Small intestine (tissue), 7 donors: Measurements from ENCODE around the gene MED12L. TPM values are rescaled to one million over a fixed set of nuclear protein-coding genes. Genes with fewer than 3 reads are reported as not detected.

Source experiments
- DNase-seq, 2 donors: peaks; one replicate each; pipeline versions ENCODE4 v3.0.0 to v3.0.0-alpha.2; 2013
- FAIRE-seq: peaks from 2 replicates; lab custom pipeline; 2012; peaks lifted over from hg19 to GRCh38; lab: Jason Lieb, UNC
- H3K27ac ChIP-seq, 3 donors: one replicate each; pipeline ENCODE4 v1.5.1; 2013; ENCODE audit warnings: low read length in 2 of 3, mild to moderate bottlenecking in 2 of 3, control low read depth in 1 of 3, inconsistent platforms in 1 of 3, low read depth in 1 of 3, moderate library complexity in 1 of 3
- H3K27me3 ChIP-seq, 3 donors: one replicate each; pipeline ENCODE4 v1.6.1; 2013; ENCODE audit warnings: low read length in 3 of 3, inconsistent platforms in 1 of 3; ENCODE audit not compliant: control insufficient read depth in 3 of 3, insufficient read depth in 3 of 3
- H3K36me3 ChIP-seq, 3 donors: one replicate each; pipeline ENCODE4 v1.6.1; 2013; ENCODE audit warnings: low read length in 3 of 3, inconsistent platforms in 1 of 3, low read depth in 1 of 3, mild to moderate bottlenecking in 1 of 3, moderate library complexity in 1 of 3; ENCODE audit not compliant: control insufficient read depth in 3 of 3, insufficient read depth in 2 of 3
- H3K4me1 ChIP-seq, 3 donors: one replicate each; pipeline ENCODE4 v1.6.1; 2013; ENCODE audit warnings: low read length in 2 of 3, inconsistent platforms in 1 of 3, low read depth in 1 of 3, mild to moderate bottlenecking in 1 of 3, moderate library complexity in 1 of 3; ENCODE audit not compliant: control insufficient read depth in 3 of 3, insufficient read depth in 2 of 3
- H3K4me3 ChIP-seq, 3 donors: one replicate each; pipeline ENCODE4 v1.5.1; 2013; ENCODE audit warnings: low read length in 3 of 3, control low read depth in 1 of 3, inconsistent platforms in 1 of 3, low read depth in 1 of 3, mild to moderate bottlenecking in 1 of 3, moderate library complexity in 1 of 3
- H3K9me3 ChIP-seq, 2 donors: one replicate each; pipeline ENCODE4 v1.6.1; 2013; ENCODE audit warnings: low read depth in 1 of 2, low read length in 1 of 2; ENCODE audit not compliant: control insufficient read depth in 2 of 2, insufficient read depth in 1 of 2
- WGBS, 3 donors: extraction: QIAGEN DNeasy Blood & Tissue Kit; methylation state at CpG; one replicate each; pipeline ENCODE4 v1.1.7; 2013; 5-methylcytosine and 5-hydroxymethylcytosine counted together
- polyA plus RNA-seq, 4 donors: library from polyadenylated mRNA; stranded (reverse) in 3 of 4; unstranded in 1 of 4; fragments of 200-250 nt in 3 of 4; fragments of 120-200 nt in 1 of 4; gene quantifications; one replicate each; pipeline versions ENCODE4 v1.2.1 to v1.2.3, GENCODE V29; 2013
- donor health status: healthy with polysubstance abuse.
- donor health status: control.
- donor health status: control.
- donor health status: Bipolar disorder and iron deficiency.
- donor health status: healthy.

Gene MED12L
- polyA plus RNA-seq, 4 donors = 0.16 to 2.4 (median 0.36) TPM

DNA sequence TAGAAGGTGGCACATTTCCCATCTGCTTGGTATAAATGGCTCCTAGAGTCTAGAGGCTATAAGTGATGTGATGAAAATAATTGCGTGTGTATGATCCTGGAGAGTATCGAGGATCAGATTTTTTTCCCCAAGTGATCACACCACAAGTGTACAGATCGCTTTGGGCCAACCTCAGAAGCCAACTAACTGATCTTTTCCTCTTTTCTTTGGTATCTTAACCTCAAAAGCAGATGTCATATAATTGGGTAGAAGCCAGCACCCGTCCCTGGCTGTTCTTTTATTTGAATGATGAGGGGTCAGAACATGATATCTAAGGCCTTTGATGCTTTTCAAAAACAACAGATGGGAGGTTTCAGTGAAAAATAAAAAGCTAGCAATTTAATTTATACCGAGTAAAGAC, 189.6 kb downstream of the MED12L start:
- Histone ChIP-seq H3K27me3 (no peaks in the 10 kb centered on the region), H3K27ac (no peak overlapping the region), H3K4me1 (no peaks in the 10 kb centered on the region), H3K36me3 (no peaks in the 10 kb centered on the region), H3K4me3 (no peak overlapping the region), H3K9me3 (no peaks in the 10 kb centered on the region)
- no peak for DNase-seq
- no peak for FAIRE-seq
- WGBS, 3 donors = 76 to 88% (median 83%) methylated on average over 5 of the region's 5 CpGs

DNA sequence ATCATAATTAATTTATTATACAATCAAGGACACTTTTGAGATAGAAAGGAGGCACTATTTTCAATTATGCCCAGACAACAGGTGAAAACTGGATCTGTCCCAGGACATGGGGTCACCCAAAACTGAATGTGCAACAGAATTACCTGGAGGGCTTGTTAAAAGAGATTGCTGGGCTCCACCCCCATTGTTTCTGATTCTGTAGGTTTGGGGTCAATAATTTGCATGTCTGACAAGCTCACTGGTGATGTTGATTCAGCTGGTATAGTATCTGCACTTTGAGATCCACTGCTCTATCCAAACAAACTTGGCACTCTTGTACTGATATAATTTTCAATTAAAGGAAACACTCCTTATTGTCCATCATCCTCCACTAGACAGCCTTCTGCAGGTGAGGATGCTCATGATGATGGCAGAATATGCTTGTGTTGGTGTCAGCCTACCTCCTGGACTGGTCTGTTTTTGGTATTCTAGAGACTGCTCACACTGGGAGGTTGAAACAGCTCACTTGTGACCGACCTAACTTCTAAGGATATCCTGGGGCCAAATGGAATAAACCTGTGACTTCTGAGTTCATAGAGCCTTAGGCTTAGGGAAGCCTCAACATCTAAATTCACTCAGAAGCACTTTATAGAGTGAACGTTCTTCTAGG, 190.7 kb downstream of the MED12L start:
- Histone ChIP-seq H3K27ac (peak overlapping the region in 1 of 3 donors; percentile 50), H3K27me3 (no peaks in the 10 kb centered on the region), H3K9me3 (no peaks in the 10 kb centered on the region), H3K4me1 (no peaks in the 10 kb centered on the region), H3K4me3 (no peak overlapping the region), H3K36me3 (no peaks in the 10 kb centered on the region)
- DNase-seq (no peak), FAIRE-seq (no peak)
- 67 to 82% (median 74%) methylated on average over 2 of the region's 2 CpGs for whole genome bisulfite sequencing, 3 donors

DNA sequence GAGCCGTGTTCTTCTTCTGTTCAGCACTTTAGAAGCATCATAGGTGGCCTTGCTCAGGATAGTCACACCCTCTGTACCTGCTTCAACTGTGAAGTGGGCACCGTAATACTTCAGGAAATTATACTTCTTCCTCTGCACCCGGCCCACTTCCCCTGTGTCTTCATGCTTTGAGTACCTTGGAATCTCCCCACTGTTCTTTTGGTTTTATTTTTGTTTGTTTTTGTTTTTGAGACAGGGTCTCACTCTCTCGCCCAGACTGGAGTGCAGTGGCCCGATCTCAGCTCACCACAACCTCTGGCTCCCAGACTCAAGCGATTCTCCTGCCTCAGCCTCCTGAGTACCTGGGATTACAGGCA, 191.2 kb downstream of the MED12L start:
- FAIRE-seq (no peak), DNase-seq (no peak)
- Histone ChIP-seq H3K27ac (peak overlapping the region in 1 of 3 donors; percentile 50), H3K4me1 (no peaks in the 10 kb centered on the region), H3K36me3 (no peaks in the 10 kb centered on the region), H3K9me3 (no peaks in the 10 kb centered on the region), H3K27me3 (no peaks in the 10 kb centered on the region), H3K4me3 (no peak overlapping the region)
- 67 to 88% (median 80%) methylated on average over 6 of the region's 6 CpGs for WGBS, 3 donors

DNA sequence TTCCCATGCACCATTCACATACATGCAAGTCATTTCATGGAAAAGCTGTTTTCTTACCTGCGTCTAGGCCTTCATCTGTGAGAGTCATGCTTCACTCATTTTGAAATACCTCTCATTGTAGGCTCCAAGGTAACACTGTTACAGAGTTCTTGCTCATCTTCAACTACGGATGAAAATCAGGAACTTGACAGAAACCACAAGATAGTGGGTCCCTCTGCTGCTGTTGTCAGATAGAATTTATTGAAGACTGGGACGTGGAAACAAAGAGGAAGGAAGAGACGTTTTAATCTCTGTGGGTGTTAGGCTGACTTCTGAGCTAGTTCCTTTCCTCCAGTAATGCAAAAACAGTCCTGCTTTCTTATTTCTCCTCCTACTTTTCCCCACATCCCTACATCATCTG, 192.8 kb downstream of the MED12L start, which contains the start of gene P2RY14:
Gene P2RY14 (minus strand): TSS at position 313 of the 400 bp plus-strand sequence. CDS start 64,226 bp downstream, outside the sequence.
- no peaks in the 10 kb centered on the region for H3K9me3 ChIP-seq
- FAIRE-seq (no peak), DNase-seq (no peak)
- no peaks in the 10 kb centered on the region for H3K4me1 ChIP-seq
- H3K4me3 ChIP-seq = no peak within 1 kb of the TSS
- H3K36me3 ChIP-seq = no peaks in the 10 kb centered on the region
- 55 to 79% (median 74%) methylated on average over 4 of the region's 4 CpGs for WGBS, 3 donors
- no peaks in the 10 kb centered on the region for H3K27me3 ChIP-seq
- peak within 1 kb of the TSS in 1 of 3 donors; percentile 77 for H3K27ac ChIP-seq

DNA sequence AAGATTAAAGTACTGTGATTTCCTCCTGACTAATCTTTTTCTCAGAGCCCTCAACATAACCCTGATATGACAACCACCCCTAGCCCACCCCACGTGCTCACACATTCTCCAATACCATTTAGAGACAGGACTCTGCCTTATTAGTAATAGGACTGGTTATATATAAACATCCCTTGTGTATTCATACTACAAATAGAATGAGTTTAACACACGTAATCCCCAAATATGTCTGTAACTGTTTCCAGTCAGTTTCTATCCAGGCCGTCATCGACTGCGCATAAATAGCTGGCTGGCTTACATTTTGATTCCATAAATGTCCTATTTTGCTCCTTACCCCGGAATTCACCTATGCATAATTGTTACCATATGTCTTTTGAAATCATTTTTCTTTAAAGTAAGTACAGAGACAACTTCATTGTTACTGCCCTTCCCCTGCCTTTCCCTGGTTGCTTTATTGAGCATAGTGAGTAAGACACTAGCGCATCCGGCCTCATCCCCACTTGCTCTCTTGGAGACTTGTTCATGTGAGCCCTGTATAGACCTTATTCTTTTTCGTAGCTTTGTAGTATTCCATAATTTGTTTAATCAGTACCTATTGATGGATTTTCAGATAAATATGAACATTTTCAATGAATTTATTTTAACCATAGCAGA, 196.3 kb downstream of the MED12L start:
- no peaks in the 10 kb centered on the region for H3K9me3 ChIP-seq
- no peaks in the 10 kb centered on the region for H3K27me3 ChIP-seq
- H3K4me1 ChIP-seq = no peaks in the 10 kb centered on the region
- no peak overlapping the region for H3K4me3 ChIP-seq
- H3K36me3 ChIP-seq = no peaks in the 10 kb centered on the region
- DNase-seq = no peak
- no peak for FAIRE-seq
- 76 to 92% (median 87%) methylated on average over 9 of the region's 9 CpGs for WGBS, 3 donors
- H3K27ac ChIP-seq = peak overlapping the region in 1 of 3 donors; percentile 59

DNA sequence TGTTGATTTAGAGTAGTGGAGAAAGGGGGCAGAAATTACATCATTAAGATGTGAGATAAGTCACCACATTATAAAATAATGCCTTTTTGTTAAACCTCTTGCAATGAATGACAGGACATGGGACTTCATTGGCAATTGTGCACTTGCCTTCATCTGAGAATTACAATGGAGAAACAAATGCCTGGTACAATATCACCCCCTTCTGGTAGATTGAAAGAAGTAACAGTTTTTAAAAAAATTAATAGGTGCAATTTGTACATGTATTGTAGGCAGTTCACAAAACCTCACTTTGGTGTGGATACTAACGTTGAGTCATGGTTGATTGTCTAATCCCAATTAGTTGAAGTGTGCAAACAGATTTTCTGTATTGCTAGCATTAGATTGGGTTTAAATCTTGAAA, 197.5 kb downstream of the MED12L start:
- Histone ChIP-seq H3K4me1 (no peaks in the 10 kb centered on the region), H3K4me3 (no peak overlapping the region), H3K27ac (no peak overlapping the region), H3K36me3 (no peaks in the 10 kb centered on the region), H3K27me3 (no peaks in the 10 kb centered on the region), H3K9me3 (no peaks in the 10 kb centered on the region)
- peak; percentile 68 to 69 for DNase-seq
- WGBS, 3 donors = 0 to 4% (median 3%) methylated on average over 1 of the region's 1 CpG
- FAIRE-seq = peak; percentile 30

DNA sequence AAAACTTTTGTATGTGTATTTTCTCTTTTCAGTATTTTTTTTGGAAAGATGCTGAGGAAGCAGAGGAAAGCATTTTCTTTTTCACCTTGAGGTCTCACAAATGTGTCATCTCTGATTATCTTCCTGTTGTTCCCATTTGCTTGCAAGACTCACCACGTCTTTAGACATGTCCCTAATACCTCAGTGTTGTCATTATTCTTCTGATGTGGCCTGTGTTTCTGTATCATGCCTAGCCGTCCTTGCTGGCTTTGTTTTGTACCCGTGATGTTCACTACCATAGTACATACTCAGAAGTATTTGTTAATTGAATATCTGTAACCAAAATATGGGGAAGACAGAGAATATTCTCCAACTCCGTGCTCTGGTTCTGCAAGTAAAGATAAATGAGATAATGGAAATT, 197.9 kb downstream of the MED12L start:
- FAIRE-seq = no peak
- H3K27me3 ChIP-seq = no peaks in the 10 kb centered on the region
- H3K4me1 ChIP-seq = no peaks in the 10 kb centered on the region
- H3K9me3 ChIP-seq = no peaks in the 10 kb centered on the region
- no peaks in the 10 kb centered on the region for H3K36me3 ChIP-seq
- H3K27ac ChIP-seq = peak overlapping the region in 1 of 3 donors; percentile 57
- no peak overlapping the region for H3K4me3 ChIP-seq
- DNase-seq = no peak
- 54 to 68% (median 65%) methylated on average over 4 of the region's 4 CpGs for WGBS, 3 donors

DNA sequence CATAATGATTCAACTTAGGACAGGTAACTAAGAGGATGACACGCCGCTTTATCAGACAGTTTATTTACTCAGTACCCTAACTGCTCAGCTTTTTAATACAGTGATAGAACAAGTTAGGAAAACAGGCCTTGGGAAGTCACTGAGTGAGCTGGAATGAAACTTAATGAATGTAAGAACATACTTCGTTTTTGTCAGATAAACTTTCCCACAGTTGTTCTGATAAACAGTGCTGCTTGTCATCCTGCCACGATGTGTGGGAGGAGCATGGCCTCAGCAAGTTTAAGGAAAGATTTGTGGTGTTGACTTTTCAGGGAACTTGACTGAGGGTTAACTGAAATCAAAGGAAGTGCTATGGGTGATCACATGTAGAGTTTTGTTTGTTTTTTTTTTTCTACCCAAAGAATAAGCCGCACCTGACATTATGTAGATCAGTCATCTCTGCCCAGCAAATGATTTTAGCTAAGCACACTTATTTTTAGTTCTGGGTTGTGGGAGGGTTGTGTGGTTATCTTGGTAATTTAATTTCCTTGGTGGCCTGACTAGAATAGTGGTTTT, 198.5 kb downstream of the MED12L start:
- Histone ChIP-seq H3K9me3 (no peaks in the 10 kb centered on the region), H3K27ac (no peak overlapping the region), H3K4me1 (no peaks in the 10 kb centered on the region), H3K4me3 (no peak overlapping the region), H3K36me3 (no peaks in the 10 kb centered on the region), H3K27me3 (no peaks in the 10 kb centered on the region)
- WGBS, 3 donors = 27 to 36% (median 27%) methylated on average over 5 of the region's 5 CpGs
- DNase-seq = peak in 1 of 2 donors; percentile 22
- FAIRE-seq = no peak
